Measurements from ENCODE around the gene MARCHF3.
"Not testable (repeated sequence)": the region's sequence is repeated elsewhere in the genome, so short reads cannot be mapped to it uniquely, and the experiment has no call there.

Gene MARCHF3

DNA sequence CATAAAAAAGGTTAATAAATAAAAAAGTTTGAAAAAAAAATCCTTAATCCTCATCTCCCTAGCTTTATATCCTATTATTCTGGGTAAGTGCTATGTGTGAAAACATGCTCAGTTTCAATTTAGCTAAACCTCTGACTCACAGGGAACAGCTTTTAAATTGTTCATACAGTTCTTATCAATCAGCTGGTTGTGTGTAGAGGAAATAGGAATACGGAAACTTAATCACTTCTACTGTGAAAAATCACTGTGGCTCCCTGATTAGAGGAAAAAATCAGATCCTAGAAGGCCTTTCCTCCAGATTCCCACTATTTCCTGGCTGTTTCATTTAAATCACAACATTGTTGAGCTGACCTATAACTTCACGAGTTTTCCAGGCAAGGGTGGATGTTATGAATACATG is 120.5 kb downstream of the MARCHF3 start:
- no peak overlapping the region for H3K4me3 ChIP-seq (replicated peaks; ENCODE audit: low read depth, low read length)
- TF ChIP-seq CTCF (IDR thresholded peaks at IDR 0.05; ENCODE audit: low read depth, low read length, missing control alignments) = no peak
- no peak for DNase-seq (ENCODE audit: extremely low read depth, low read depth)

GRCh38 chr5:126904407-126904806 is 126.0 kb downstream of the MARCHF3 start:
- H3K4me3 ChIP-seq (replicated peaks; ENCODE audit: low read depth, low read length); DNase-seq (ENCODE audit: extremely low read depth, low read depth): not testable (repeated sequence)

GRCh38 chr5:126900796-126901195 is 129.6 kb downstream of the MARCHF3 start:
- H3K4me3 ChIP-seq (replicated peaks; ENCODE audit: low read depth, low read length) = no peak overlapping the region
- TF ChIP-seq CTCF (IDR thresholded peaks at IDR 0.05; ENCODE audit: low read depth, low read length, missing control alignments) = no peak
- no peak for DNase-seq (ENCODE audit: extremely low read depth, low read depth)

DNA sequence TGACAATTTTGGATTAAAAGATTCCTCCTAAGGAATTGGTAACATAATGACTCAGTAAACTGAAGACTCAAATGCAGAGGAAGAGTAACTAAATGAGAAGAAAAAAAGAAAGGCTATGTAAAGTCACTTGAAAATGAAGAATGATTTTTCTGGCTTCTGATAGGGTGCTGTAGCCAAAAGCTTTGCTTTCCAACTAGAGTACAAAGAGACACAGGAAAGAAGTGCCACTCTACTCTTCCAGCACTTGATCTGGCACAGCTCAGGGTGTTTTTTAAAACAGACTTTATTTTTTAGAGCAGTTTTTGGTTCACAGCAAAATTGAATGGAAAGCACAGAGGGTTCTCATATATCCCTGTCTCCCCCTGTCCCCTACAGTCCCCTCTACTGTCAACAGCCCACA is 130.9 kb downstream of the MARCHF3 start:
- H3K4me3 ChIP-seq (replicated peaks; ENCODE audit: low read depth, low read length) = no peak overlapping the region
- DNase-seq (ENCODE audit: extremely low read depth, low read depth) = no peak
- TF ChIP-seq CTCF (IDR thresholded peaks at IDR 0.05; ENCODE audit: low read depth, low read length, missing control alignments) = no peak

DNA sequence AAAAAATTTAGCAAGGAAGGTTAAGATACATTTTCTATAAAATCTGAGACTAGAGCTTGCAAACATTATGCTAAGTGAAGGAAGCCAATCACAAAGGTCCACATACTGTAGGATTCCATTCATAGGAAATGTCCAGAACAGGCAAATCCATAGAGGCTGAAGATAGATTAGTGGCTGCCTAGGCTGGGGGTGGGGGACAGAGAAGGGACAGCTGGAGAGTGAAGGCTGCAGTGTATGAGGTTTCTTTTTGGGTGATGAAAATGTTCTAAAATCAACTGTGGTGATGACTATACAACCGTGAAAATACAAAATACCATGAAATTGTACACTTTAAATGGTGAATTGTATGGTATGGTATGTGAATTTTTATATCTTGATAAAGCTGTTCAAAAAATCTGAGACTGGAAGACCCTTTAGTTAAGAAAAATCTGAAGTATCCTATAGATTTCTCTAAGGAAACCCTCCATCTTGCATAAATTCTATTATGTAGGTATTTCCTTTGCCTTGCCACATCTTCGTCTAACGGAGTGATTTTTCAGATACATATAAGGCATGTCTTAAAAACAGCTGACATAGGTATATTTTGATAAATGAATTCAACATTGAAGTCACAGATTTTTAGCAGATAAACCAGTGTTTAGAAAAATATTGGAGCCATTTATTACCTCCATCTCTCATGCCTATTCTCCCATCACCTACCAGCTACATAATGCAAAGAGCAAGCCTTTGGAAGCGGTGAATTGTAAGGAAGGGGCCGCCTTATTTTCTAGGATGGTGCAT is 132.3 kb downstream of the MARCHF3 start:
- no peak for TF ChIP-seq CTCF (IDR thresholded peaks at IDR 0.05; ENCODE audit: low read depth, low read length, missing control alignments)
- H3K4me3 ChIP-seq (replicated peaks; ENCODE audit: low read depth, low read length) = no peak overlapping the region
- DNase-seq (ENCODE audit: extremely low read depth, low read depth) = no peak

DNA sequence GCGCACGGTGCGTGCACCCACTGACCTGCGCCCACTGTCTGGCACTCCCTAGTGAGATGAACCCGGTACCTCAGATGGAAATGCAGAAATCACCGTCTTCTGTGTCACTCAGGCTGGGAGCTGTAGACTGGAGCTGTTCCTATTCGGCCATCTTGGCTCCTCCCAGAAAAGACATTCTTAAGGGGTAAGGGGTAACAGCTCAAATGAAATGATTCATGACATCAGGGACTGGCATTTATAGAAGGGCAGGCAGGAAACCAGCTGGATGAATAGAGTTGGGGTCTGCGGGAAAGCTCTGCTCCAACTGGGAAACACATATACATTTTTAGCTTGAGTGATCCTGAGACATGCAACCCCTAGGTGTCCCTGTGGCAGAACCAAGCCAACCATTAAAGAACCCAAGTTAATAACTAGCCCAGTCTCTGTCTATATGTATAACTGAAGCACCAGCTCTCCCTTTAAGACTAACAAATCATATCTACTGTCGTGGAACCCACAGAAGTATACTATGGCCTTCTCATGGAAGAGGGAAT is 134.1 kb downstream of the MARCHF3 start:
- TF ChIP-seq CTCF (IDR thresholded peaks at IDR 0.05; ENCODE audit: low read depth, low read length, missing control alignments) = no peak
- no peak overlapping the region for H3K4me3 ChIP-seq (replicated peaks; ENCODE audit: low read depth, low read length)
- no peak for DNase-seq (ENCODE audit: extremely low read depth, low read depth)

DNA sequence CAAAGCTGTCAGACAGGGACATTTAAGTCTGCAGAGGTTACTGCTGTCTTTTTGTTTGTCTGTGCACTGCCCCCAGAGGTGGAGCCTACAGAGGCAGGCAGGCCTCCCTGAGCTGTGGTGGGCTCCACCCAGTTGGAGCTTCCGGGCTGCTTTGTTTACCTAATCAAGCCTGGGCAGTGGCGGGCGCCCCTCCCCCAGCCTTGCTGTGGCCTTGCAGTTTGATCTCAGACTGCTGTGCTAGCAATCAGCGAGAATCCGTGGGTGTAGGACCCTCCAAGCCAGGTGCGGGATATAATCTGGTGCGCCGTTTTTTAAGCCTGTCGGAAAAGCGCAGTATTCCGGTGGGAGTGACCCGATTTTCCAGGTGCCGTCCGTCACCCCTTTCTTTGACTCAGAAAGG is 134.6 kb downstream of the MARCHF3 start:
- not testable (repeated sequence) for DNase-seq (ENCODE audit: extremely low read depth, low read depth); H3K4me3 ChIP-seq (replicated peaks; ENCODE audit: low read depth, low read length)

- not testable (repeated sequence) for H3K4me3 ChIP-seq (replicated peaks; ENCODE audit: low read depth, low read length); DNase-seq (ENCODE audit: extremely low read depth, low read depth)
Measured at GRCh38 chr5:126890414-126890813, 139.9 kb downstream of the MARCHF3 start.

Data from HFF-Myc (cell line).